ENCODE measurements around the gene NTN5.
A peak's percentile ranks its signal among the peaks of the same experiment; 100 is the strongest.
"Not testable (repeated sequence)": the region's sequence is repeated elsewhere in the genome, so short reads cannot be mapped to it uniquely, and the experiment has no call there.

The NTN5 gene

GRCh38 chr19:48687776-48688175 is 15.0 kb upstream of the NTN5 start:
- DNase-seq (ENCODE audit: low spot score in 2 of 2) (no peak), ATAC-seq (replicated peaks; ENCODE audit: extremely low read depth, poor library complexity, severe bottlenecking) (no peak)
- Mint-ChIP-seq H3K9me3 (no peaks in the 10 kb centered on the region), H3K27me3 (no peaks in the 10 kb centered on the region), H3K4me1 (no peaks in the 10 kb centered on the region), H3K27ac (ENCODE audit: low read depth) (no peak overlapping the region), H3K4me3 (no peak overlapping the region), H3K36me3 (ENCODE audit: insufficient read depth) (no peaks in the 10 kb centered on the region)

GRCh38 chr19:48686637-48687036 is 13.8 kb upstream of the NTN5 start:
- ATAC-seq (replicated peaks; ENCODE audit: extremely low read depth, poor library complexity, severe bottlenecking); H3K27ac Mint-ChIP-seq (ENCODE audit: low read depth): not testable (repeated sequence)

GRCh38 chr19:48686088-48686487 is 13.3 kb upstream of the NTN5 start:
- no peaks in the 10 kb centered on the region for H3K4me1 Mint-ChIP-seq
- DNase-seq (ENCODE audit: low spot score in 2 of 2) (no peak), ATAC-seq (replicated peaks; ENCODE audit: extremely low read depth, poor library complexity, severe bottlenecking) (no peak)
- no peak overlapping the region for H3K4me3 Mint-ChIP-seq
- no peaks in the 10 kb centered on the region for H3K9me3 Mint-ChIP-seq
- no peaks in the 10 kb centered on the region for H3K27me3 Mint-ChIP-seq
- H3K27ac Mint-ChIP-seq (ENCODE audit: low read depth), result no peak overlapping the region
- no peaks in the 10 kb centered on the region for H3K36me3 Mint-ChIP-seq (ENCODE audit: insufficient read depth)

More at GRCh38 chr19:48686637-48687036, 13.8 kb upstream of the NTN5 start:
- not testable (repeated sequence) for H3K4me1 Mint-ChIP-seq; H3K4me3 Mint-ChIP-seq; H3K36me3 Mint-ChIP-seq (ENCODE audit: insufficient read depth); H3K27me3 Mint-ChIP-seq; DNase-seq (ENCODE audit: low spot score in 2 of 2); H3K9me3 Mint-ChIP-seq

- H3K36me3 Mint-ChIP-seq (ENCODE audit: insufficient read depth), result no peaks in the 10 kb centered on the region
- no peaks in the 10 kb centered on the region for H3K4me1 Mint-ChIP-seq
- no peaks in the 10 kb centered on the region for H3K9me3 Mint-ChIP-seq
- H3K27me3 Mint-ChIP-seq, result no peaks in the 10 kb centered on the region
- no peak overlapping the region for H3K27ac Mint-ChIP-seq (ENCODE audit: low read depth)
- DNase-seq (ENCODE audit: low spot score in 2 of 2) (no peak), ATAC-seq (replicated peaks; ENCODE audit: extremely low read depth, poor library complexity, severe bottlenecking) (no peak)
- no peak overlapping the region for H3K4me3 Mint-ChIP-seq
Measured at GRCh38 chr19:48685583-48685982, 12.8 kb upstream of the NTN5 start.

GRCh38 chr19:48683349-48683748 is 10.5 kb upstream of the NTN5 start:
- Mint-ChIP-seq H3K27ac (ENCODE audit: low read depth) (no peak overlapping the region), H3K9me3 (no peaks in the 10 kb centered on the region), H3K4me1 (no peaks in the 10 kb centered on the region), H3K27me3 (no peaks in the 10 kb centered on the region), H3K36me3 (ENCODE audit: insufficient read depth) (no peaks in the 10 kb centered on the region), H3K4me3 (no peak overlapping the region)
- DNase-seq (ENCODE audit: low spot score in 2 of 2) (no peak), ATAC-seq (replicated peaks; ENCODE audit: extremely low read depth, poor library complexity, severe bottlenecking) (no peak)

- H3K4me3 Mint-ChIP-seq, result no peak overlapping the region
- H3K27me3 Mint-ChIP-seq, result no peaks in the 10 kb centered on the region
- no peak overlapping the region for H3K27ac Mint-ChIP-seq (ENCODE audit: low read depth)
- DNase-seq (ENCODE audit: low spot score in 2 of 2) (no peak), ATAC-seq (replicated peaks; ENCODE audit: extremely low read depth, poor library complexity, severe bottlenecking) (no peak)
- H3K4me1 Mint-ChIP-seq, result no peaks in the 10 kb centered on the region
- no peaks in the 10 kb centered on the region for H3K36me3 Mint-ChIP-seq (ENCODE audit: insufficient read depth)
- H3K9me3 Mint-ChIP-seq, result no peaks in the 10 kb centered on the region
Measured at GRCh38 chr19:48681127-48681470, 8.3 kb upstream of the NTN5 start.

GRCh38 chr19:48680436-48681126 is 7.8 kb upstream of the NTN5 start:
- DNase-seq (ENCODE audit: low spot score in 2 of 2) (no peak), ATAC-seq (replicated peaks; ENCODE audit: extremely low read depth, poor library complexity, severe bottlenecking) (no peak)
- Mint-ChIP-seq H3K4me3 (no peak overlapping the region), H3K36me3 (ENCODE audit: insufficient read depth) (no peaks in the 10 kb centered on the region), H3K27me3 (no peaks in the 10 kb centered on the region), H3K4me1 (peaks cover 1% of the 10 kb centered on the region), H3K27ac (ENCODE audit: low read depth) (no peak overlapping the region), H3K9me3 (no peaks in the 10 kb centered on the region)

- H3K4me1 Mint-ChIP-seq; ATAC-seq (replicated peaks; ENCODE audit: extremely low read depth, poor library complexity, severe bottlenecking); H3K27ac Mint-ChIP-seq (ENCODE audit: low read depth); H3K36me3 Mint-ChIP-seq (ENCODE audit: insufficient read depth); H3K4me3 Mint-ChIP-seq; H3K9me3 Mint-ChIP-seq; DNase-seq (ENCODE audit: low spot score in 2 of 2); H3K27me3 Mint-ChIP-seq: not testable (repeated sequence)
Measured at GRCh38 chr19:48680006-48680405, 7.2 kb upstream of the NTN5 start.

GRCh38 chr19:48678201-48678600 is 5.4 kb upstream of the NTN5 start:
- Mint-ChIP-seq H3K27me3 (no peaks in the 10 kb centered on the region), H3K9me3 (no peaks in the 10 kb centered on the region), H3K4me1 (peaks cover 8% of the 10 kb centered on the region), H3K4me3 (no peak overlapping the region), H3K27ac (ENCODE audit: low read depth) (no peak overlapping the region), H3K36me3 (ENCODE audit: insufficient read depth) (no peaks in the 10 kb centered on the region)
- ATAC-seq (replicated peaks; ENCODE audit: extremely low read depth, poor library complexity, severe bottlenecking) (no peak), DNase-seq (ENCODE audit: low spot score in 2 of 2) (no peak)

GRCh38 chr19:48676887-48677286 is 4.1 kb upstream of the NTN5 start:
- no peak overlapping the region for H3K27ac Mint-ChIP-seq (ENCODE audit: low read depth)

GRCh38 chr19:48676487-48676886 is 3.7 kb upstream of the NTN5 start:
- ATAC-seq (replicated peaks; ENCODE audit: extremely low read depth, poor library complexity, severe bottlenecking), result no peak
- DNase-seq (ENCODE audit: low spot score in 2 of 2), result no peak
- Mint-ChIP-seq H3K36me3 (ENCODE audit: insufficient read depth) (no peaks in the 10 kb centered on the region), H3K9me3 (no peaks in the 10 kb centered on the region), H3K27ac (ENCODE audit: low read depth) (no peak overlapping the region), H3K4me3 (no peak overlapping the region), H3K4me1 (peaks cover 8% of the 10 kb centered on the region), H3K27me3 (no peaks in the 10 kb centered on the region)

More at GRCh38 chr19:48676887-48677286, 4.1 kb upstream of the NTN5 start:
- no peak overlapping the region for H3K4me3 Mint-ChIP-seq
- peaks cover 8% of the 10 kb centered on the region for H3K4me1 Mint-ChIP-seq
- no peak for DNase-seq (ENCODE audit: low spot score in 2 of 2)
- no peak for ATAC-seq (replicated peaks; ENCODE audit: extremely low read depth, poor library complexity, severe bottlenecking)
- no peaks in the 10 kb centered on the region for H3K36me3 Mint-ChIP-seq (ENCODE audit: insufficient read depth)
- H3K27me3 Mint-ChIP-seq, result no peaks in the 10 kb centered on the region
- H3K9me3 Mint-ChIP-seq, result no peaks in the 10 kb centered on the region

- DNase-seq (ENCODE audit: low spot score in 2 of 2) (peak; percentile 60 to 66), ATAC-seq (replicated peaks; ENCODE audit: extremely low read depth, poor library complexity, severe bottlenecking) (peak; percentile 62)
- Mint-ChIP-seq H3K27me3 (no peaks in the 10 kb centered on the region), H3K9me3 (no peaks in the 10 kb centered on the region), H3K4me1 (peaks cover 8% of the 10 kb centered on the region), H3K36me3 (ENCODE audit: insufficient read depth) (no peaks in the 10 kb centered on the region), H3K4me3 (no peak overlapping the region), H3K27ac (ENCODE audit: low read depth) (peak overlapping the region; percentile 67)
Measured at GRCh38 chr19:48674921-48675824, 2.4 kb upstream of the NTN5 start.

- no peak overlapping the region for H3K4me3 Mint-ChIP-seq
- peaks cover 5% of the 10 kb centered on the region for H3K36me3 Mint-ChIP-seq (ENCODE audit: insufficient read depth)
- DNase-seq (ENCODE audit: low spot score in 2 of 2) (no peak), ATAC-seq (replicated peaks; ENCODE audit: extremely low read depth, poor library complexity, severe bottlenecking) (no peak)
- no peaks in the 10 kb centered on the region for H3K27me3 Mint-ChIP-seq
- H3K27ac Mint-ChIP-seq (ENCODE audit: low read depth), result no peak overlapping the region
- H3K9me3 Mint-ChIP-seq, result peaks cover 7% of the 10 kb centered on the region
- H3K4me1 Mint-ChIP-seq, result peaks cover 8% of the 10 kb centered on the region
Measured at GRCh38 chr19:48674216-48674809, 1.5 kb upstream of the NTN5 start.

All from central memory CD8-positive, alpha-beta T cell (primary cell).